IPS-18a (cell line): ENCODE measurements around the gene ACER3.
"Not testable (repeated sequence)": the region's sequence is repeated elsewhere in the genome, so short reads cannot be mapped to it uniquely, and the experiment has no call there.

ENCODE experiments used
- H3K27ac ChIP-seq: one replicate; pipeline ENCODE4 v1.5.1; 2013; ENCODE audit warnings: low read length
- H3K27me3 ChIP-seq: one replicate; pipeline ENCODE4 v1.6.1; 2013; ENCODE audit warnings: mild to moderate bottlenecking, low read length; ENCODE audit not compliant: control insufficient read depth, insufficient read depth
- H3K36me3 ChIP-seq: one replicate; pipeline ENCODE4 v1.6.1; 2013; ENCODE audit warnings: low read depth, low read length; ENCODE audit not compliant: control insufficient read depth
- H3K4me1 ChIP-seq: one replicate; pipeline ENCODE4 v1.6.1; 2013; ENCODE audit warnings: low read depth, low read length; ENCODE audit not compliant: control insufficient read depth
- H3K4me3 ChIP-seq: one replicate; pipeline ENCODE4 v1.5.1; 2013; ENCODE audit warnings: low read length
- H3K9ac ChIP-seq: one replicate; pipeline ENCODE4 v1.6.1; 2013; ENCODE audit warnings: mild to moderate bottlenecking, low read length, moderate library complexity
- H3K9me3 ChIP-seq: one replicate; pipeline ENCODE4 v1.6.1; 2013; ENCODE audit warnings: low read depth, low read length; ENCODE audit not compliant: control insufficient read depth

The ACER3 gene

DNA sequence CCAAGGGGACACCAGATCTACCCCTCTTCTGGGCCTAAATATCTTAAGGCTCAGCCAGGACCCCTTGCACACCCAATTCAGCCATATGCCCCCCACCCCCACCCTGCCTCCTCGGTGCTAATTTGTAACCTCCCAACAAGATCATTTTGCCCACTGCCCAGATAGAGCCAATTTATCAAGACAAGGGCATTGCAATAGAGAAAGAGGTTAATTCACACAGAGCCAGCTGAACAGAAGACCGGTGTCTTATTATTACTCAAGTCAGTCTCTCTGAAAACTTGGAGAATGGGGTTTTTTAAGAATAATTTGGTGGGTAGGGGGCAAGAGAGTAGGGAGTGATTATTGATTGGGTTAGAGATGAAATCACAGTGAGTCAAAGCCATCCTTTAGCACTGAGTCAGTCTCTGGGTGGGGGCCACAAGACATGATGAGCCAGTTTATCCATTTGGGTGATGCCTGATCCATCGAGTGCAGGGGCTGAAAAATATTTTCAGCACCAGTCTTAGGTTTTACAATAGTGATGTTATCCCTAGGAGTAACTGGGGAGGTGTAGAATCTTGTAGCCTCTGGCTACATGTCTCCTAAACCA, 196.2 kb downstream of the ACER3 start:
- no peaks in the 10 kb centered on the region for H3K9me3 ChIP-seq
- no peaks in the 10 kb centered on the region for H3K36me3 ChIP-seq
- H3K9ac ChIP-seq, result no peak overlapping the region
- no peak overlapping the region for H3K27ac ChIP-seq
- no peak overlapping the region for H3K4me3 ChIP-seq
- H3K4me1 ChIP-seq, result no peaks in the 10 kb centered on the region
- H3K27me3 ChIP-seq, result no peaks in the 10 kb centered on the region

DNA sequence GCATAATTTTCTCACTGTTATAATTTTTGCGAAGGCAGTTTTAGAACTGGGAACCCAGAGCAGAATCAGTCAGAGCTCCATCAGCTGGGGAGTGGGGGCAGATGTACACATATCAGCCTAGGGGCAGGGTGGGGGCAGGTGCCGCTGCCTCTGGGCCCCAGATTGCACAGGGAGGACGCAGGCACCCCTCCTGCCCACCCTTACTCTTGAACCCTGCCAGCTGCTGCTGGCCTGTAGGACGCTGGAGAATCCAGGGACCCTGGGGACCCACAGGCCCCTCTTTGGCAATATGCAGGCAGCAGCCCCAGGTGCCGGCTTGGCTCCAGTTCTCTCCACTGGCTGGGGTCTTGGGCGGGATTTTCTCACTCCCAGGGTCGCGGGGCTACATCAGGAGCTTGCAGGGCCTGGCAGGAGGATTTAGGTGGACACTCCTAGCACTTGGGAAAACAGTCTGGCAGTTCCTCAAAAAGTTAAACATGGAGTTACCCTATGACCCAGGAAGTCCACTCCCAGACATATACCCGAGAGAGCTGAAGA, 197.3 kb downstream of the ACER3 start:
- Histone ChIP-seq H3K4me1 (no peaks in the 10 kb centered on the region), H3K4me3 (no peak overlapping the region), H3K27me3 (no peaks in the 10 kb centered on the region), H3K9ac (no peak overlapping the region), H3K36me3 (no peaks in the 10 kb centered on the region), H3K9me3 (no peaks in the 10 kb centered on the region), H3K27ac (no peak overlapping the region)

DNA sequence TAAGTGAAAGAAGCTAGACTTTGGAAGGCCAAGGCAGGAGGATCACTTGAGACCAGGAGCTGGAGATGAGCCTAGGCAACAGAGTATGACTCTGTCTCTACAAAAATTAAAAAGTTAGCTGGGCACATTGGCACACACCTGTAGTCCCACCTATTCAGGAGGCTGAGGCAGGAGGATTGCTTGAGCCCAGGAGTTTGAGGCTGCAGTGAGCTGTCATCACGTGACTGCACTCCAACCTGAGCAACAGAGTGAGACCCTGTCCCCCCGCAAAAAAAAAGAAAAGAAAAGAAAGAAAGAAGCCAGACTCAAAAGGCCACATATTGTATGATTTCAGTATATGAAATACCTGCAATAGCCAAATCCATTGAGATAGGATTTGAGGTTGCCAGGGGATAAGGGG, 198.2 kb downstream of the ACER3 start:
- Histone ChIP-seq H3K9ac (no peak overlapping the region), H3K4me1 (no peaks in the 10 kb centered on the region), H3K27me3 (no peaks in the 10 kb centered on the region), H3K36me3 (no peaks in the 10 kb centered on the region), H3K4me3 (no peak overlapping the region), H3K9me3 (no peaks in the 10 kb centered on the region), H3K27ac (no peak overlapping the region)

DNA sequence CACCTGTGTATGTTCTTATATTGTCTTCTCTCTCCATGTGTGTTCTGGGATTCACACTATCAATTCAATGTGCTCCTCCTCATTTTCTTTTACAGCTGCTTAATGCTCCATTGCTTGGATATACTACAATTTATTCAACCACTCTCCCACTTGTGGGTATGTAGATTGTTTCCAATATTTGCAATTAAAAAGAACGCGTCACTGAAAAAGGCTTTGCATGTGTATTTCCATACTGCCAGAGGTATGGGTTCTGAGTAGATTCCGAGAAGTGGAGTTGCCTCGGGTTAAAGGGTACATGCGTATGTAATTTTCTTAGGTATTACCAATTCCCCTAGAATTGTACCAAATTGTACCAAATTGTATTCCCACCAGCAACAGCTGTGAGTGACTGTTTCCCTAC, 199.1 kb downstream of the ACER3 start:
- H3K4me3 ChIP-seq, result no peak overlapping the region
- H3K27me3 ChIP-seq, result peaks cover 4% of the 10 kb centered on the region
- H3K4me1 ChIP-seq, result no peaks in the 10 kb centered on the region
- H3K9me3 ChIP-seq, result no peaks in the 10 kb centered on the region
- H3K36me3 ChIP-seq, result no peaks in the 10 kb centered on the region
- H3K27ac ChIP-seq, result no peak overlapping the region
- no peak overlapping the region for H3K9ac ChIP-seq

DNA sequence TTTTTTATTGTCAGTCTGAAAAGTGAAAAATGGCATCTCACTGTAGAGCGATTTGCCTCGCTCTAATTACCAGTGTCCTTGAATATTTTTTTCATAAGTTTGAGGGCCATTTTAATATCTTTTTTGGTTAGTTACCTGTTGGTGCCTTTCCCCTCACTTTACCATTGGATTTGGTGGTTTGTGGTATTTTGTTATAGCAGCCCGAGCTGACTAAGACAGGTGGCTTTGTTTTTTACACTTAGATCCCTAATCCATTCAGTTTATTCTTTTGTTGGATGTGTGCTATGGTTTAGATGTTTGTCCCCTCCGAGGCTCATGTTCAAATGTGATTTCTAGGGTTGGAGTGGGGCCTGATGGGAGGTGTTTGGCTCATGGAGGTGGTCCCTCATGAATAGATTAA, 199.5 kb downstream of the ACER3 start:
- Histone ChIP-seq H3K9ac (no peak overlapping the region), H3K36me3 (no peaks in the 10 kb centered on the region), H3K9me3 (no peaks in the 10 kb centered on the region), H3K27ac (no peak overlapping the region), H3K4me1 (no peaks in the 10 kb centered on the region), H3K27me3 (peaks cover 8% of the 10 kb centered on the region), H3K4me3 (no peak overlapping the region)

DNA sequence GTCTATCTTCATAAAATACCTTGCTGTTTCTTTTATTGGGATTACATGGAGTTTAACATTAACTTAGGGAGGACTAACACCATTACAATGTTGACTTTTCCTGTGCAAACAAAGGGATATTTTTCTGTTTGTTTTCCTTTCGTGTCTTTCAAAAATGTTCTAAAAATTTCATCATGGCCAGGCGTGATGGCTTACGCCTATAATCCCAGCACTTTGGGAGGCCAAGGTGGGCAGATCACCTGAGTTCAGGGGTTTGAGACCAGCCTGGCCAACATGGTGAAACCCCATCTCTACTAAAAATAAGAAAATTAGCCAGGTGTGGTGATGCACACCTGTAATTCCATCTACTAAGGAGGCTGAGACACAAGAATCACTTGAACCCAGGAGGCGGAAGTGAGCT, 200.5 kb downstream of the ACER3 start:
- not testable (repeated sequence) for H3K9ac ChIP-seq, H3K4me1 ChIP-seq, H3K9me3 ChIP-seq, H3K4me3 ChIP-seq, H3K27ac ChIP-seq, H3K36me3 ChIP-seq
- H3K27me3 ChIP-seq, result peaks cover 13% of the 10 kb centered on the region

DNA sequence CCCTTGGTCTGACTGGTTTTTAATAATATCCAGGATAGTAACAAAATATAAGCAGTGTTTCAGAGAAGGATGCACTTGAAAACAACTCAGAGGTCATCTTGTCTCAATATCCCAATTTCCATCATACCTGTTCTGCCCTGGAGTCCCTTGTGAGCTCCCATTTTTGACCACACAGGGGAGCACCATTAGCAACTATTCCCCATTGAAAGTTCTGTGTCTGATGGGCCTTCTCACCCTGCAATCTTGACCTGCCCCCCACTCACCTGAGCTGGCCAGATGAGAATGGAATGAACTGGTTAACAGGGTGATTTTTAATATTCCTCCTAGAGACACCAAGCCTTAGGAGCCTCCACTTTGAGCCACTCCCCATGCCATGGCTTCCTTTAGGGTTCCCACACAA, 202.2 kb downstream of the ACER3 start:
- Histone ChIP-seq H3K9me3 (no peaks in the 10 kb centered on the region), H3K9ac (no peak overlapping the region), H3K36me3 (no peaks in the 10 kb centered on the region), H3K4me3 (no peak overlapping the region), H3K27ac (no peak overlapping the region), H3K4me1 (peaks cover 9% of the 10 kb centered on the region), H3K27me3 (peaks cover 18% of the 10 kb centered on the region)

DNA sequence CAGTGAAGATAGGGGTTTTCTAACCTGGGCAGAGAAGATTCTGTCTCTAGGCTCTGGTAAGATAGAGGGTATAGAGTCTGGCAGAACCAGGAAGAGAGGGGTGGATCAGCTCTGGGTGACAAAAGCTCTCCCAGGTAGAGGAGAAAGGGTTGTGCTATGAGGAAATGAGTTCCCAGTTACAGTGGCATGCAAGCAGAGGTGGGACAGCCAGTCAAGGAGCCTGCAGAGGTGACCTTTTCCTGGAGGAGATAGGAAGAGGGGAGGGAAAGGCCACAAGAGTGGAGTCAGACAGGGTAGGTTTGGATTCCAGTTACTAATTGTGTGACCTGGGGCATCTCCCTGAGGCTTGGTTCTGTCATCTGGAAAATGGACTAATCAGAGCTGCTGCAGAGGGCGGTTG, 202.7 kb downstream of the ACER3 start:
- no peaks in the 10 kb centered on the region for H3K36me3 ChIP-seq
- H3K4me3 ChIP-seq, result no peak overlapping the region
- no peak overlapping the region for H3K9ac ChIP-seq
- no peak overlapping the region for H3K27ac ChIP-seq
- H3K4me1 ChIP-seq, result peaks cover 9% of the 10 kb centered on the region
- H3K9me3 ChIP-seq, result no peaks in the 10 kb centered on the region
- H3K27me3 ChIP-seq, result peaks cover 21% of the 10 kb centered on the region

DNA sequence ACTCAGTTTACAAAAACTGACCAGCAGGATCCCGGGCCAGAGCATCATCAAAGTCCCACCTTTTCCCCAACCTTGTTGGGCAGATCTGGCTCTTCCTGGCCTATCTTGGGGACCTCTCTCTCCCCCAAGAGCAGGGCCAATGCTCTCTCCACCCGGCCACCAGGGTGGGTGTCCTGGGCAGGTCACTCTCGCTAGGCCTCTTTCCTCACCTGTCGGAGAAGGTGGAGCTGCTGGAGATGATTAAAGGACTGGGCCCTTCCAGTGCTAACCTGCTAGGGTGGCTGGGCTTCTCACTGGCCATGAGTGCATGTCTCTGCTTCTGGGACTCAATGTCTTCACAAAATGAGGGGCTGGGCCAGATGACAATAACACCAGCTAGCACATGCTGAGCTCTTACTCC, 203.1 kb downstream of the ACER3 start:
- Histone ChIP-seq H3K4me3 (no peak overlapping the region), H3K9me3 (no peaks in the 10 kb centered on the region), H3K9ac (no peak overlapping the region), H3K4me1 (peaks cover 9% of the 10 kb centered on the region), H3K36me3 (no peaks in the 10 kb centered on the region), H3K27me3 (peaks cover 21% of the 10 kb centered on the region), H3K27ac (no peak overlapping the region)

DNA sequence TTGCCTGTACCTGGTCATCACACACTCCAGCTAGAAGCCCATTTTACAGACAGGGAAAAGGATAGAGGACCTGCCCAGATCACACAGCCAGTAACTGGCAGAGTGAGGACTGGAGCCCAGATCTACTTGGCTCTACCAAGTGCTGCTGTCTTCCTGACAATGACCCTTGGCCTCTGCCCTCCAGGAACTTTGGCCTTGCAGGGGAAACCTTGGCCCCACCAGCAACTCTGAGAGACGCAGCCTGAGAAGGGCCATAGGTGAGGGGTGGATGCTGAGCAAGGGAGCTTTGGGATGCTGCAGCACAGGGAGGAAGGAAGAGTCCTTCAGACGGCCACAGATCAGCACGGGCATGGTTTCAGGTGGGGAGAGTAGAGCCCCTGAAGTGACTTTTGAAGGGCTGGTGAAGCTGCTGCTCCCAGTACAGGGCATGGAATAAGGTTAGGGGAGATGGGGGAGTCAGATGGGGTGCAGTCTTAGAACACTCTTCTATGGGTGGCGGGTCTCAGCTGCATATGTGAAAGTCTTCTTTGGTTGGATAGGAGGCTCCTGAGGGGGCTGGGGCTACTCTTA, 204.0 kb downstream of the ACER3 start:
- Histone ChIP-seq H3K27me3 (peaks cover 21% of the 10 kb centered on the region), H3K27ac (no peak overlapping the region), H3K36me3 (no peaks in the 10 kb centered on the region), H3K9me3 (no peaks in the 10 kb centered on the region), H3K4me3 (no peak overlapping the region), H3K4me1 (peaks cover 9% of the 10 kb centered on the region), H3K9ac (no peak overlapping the region)

DNA sequence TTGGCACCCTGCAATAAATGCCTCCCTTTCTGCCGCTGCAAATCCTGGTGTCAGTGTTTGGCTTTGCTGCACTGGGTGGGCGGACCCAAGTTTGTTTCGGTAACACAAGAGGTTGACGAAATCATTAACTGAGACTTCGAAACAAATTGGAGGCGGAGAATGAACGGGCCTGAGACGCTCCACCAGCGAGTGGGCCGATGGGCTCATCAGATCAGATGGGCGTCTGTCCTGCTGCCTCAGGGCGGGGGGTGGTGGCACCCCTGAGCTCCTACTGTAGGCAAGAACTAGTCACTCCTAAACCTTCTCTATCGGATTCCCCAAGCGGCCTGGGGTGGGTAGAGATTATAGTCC, 205.1 kb downstream of the ACER3 start:
- H3K4me3 ChIP-seq, result peak overlapping the region; percentile 65
- peaks cover 9% of the 10 kb centered on the region for H3K4me1 ChIP-seq
- H3K9me3 ChIP-seq, result no peaks in the 10 kb centered on the region
- peaks cover 21% of the 10 kb centered on the region for H3K27me3 ChIP-seq
- H3K36me3 ChIP-seq, result no peaks in the 10 kb centered on the region
- peak overlapping the region; percentile 33 for H3K9ac ChIP-seq
- no peak overlapping the region for H3K27ac ChIP-seq
